ENCODE measurements around the gene DYNLL2. TPM values are rescaled to one million over a fixed set of nuclear protein-coding genes. Genes with fewer than 3 reads are reported as not detected.
"Not testable (repeated sequence)": the region's sequence is repeated elsewhere in the genome, so short reads cannot be mapped to it uniquely, and the experiment has no call there.

Gene DYNLL2
- total RNA-seq, 1 donor from 2014 or later: 79.4 TPM

DNA sequence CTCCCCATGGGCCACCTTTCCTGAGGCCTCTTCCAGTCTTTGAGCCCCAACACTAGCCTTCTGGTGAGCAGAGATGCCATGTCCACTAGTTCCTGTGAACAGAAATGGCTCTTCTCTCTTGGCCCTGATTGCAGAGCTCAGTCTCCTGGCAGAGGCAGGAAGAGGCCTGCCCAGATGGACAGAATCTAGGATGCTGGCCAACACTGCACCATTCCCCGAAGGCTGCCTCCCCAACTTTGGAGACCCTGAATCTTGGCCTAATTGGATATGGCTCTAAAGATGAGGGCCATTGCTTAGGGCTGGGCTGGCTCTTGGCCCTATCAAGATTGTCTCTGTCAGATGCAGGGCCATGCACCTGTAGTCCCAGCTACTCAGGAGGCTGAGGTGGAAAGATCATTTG, 18.0 kb upstream of the DYNLL2 start:
- intact Hi-C loops (cut with DNase I): no loop called here
- DNase-seq (ENCODE audit: low spot score): no peak

DNA sequence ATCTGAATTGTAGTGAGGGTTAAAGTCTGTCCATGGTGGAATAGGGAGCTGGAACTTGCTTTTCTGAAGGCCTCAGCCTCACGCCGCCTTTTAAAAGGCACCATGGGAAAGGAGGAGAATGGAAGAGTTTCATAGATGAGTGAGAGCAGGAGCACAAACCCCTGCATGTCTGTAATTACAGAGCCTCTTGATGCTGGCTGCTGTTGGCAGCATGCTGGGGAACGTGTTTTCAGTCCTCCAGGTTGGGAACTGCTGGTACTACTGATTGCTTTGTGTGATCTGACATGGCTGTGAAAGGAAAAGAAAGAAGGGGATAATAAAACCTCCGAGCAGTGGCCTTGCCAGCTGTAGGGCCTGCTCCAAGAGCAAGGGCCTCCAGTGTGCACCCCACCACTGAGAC, 16.8 kb upstream of the DYNLL2 start:
- intact Hi-C loops (cut with DNase I): no loop called here

DNA sequence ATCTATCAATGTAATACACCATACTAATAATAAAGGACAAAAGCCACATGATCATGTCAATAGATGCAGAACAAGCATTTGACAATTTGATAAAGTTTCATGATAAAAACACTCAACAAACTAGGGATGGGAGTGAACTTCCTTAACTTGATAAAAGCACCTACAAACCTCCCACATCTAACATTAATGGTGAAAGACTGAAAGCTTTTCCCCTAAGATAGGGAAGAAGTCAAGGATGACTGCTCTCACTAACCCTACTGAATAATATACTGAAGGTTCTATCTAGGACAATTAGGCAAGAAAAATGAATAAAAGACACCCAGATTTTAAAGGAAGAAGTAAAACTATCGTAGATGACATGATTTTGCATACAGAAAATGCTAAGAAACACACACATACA, 10.4 kb upstream of the DYNLL2 start:
- no peak for DNase-seq (ENCODE audit: low spot score)
- intact Hi-C loops (cut with DNase I): no loop called here

More for the DNA sequence above, 16.8 kb upstream of the DYNLL2 start:
- DNase-seq (ENCODE audit: low spot score): no peak

DNA sequence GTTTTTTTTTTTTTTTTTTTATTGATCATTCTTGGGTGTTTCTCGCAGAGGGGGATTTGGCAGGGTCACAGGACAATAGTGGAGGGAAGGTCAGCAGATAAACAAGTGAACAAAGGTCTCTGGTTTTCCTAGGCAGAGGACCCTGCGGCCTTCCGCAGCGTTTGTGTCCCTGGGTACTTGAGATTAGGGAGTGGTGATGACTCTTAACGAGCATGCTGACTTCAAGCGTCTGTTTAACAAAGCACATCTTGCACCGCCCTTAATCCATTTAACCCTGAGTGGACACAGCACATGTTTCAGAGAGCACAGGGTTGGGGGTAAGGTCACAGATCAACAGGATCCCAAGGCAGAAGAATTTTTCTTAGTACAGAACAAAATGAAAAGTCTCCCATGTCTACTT, 10.0 kb upstream of the DYNLL2 start:
- DNase-seq (ENCODE audit: low spot score); intact Hi-C loops (cut with DNase I): not testable (repeated sequence)

DNA sequence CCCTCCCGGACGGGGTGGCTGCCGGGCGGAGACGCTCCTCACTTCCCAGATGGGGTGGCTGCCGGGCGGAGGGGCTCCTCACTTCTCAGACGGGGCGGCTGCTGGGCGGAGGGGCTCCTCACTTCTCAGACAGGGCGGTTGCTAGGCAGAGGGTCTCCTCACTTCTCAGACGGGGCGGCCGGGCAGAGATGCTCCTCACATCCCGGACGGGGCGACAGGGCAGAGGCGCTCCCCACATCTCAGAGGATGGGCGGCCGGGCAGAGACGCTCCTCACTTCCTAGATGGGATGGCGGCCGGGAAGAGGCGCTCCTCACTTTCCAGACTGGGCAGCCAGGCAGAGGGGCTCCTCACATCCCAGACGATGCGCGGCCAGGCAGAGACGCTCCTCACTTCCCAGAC, 8.8 kb upstream of the DYNLL2 start:
- intact Hi-C loops (cut with DNase I); DNase-seq (ENCODE audit: low spot score): not testable (repeated sequence)

DNA sequence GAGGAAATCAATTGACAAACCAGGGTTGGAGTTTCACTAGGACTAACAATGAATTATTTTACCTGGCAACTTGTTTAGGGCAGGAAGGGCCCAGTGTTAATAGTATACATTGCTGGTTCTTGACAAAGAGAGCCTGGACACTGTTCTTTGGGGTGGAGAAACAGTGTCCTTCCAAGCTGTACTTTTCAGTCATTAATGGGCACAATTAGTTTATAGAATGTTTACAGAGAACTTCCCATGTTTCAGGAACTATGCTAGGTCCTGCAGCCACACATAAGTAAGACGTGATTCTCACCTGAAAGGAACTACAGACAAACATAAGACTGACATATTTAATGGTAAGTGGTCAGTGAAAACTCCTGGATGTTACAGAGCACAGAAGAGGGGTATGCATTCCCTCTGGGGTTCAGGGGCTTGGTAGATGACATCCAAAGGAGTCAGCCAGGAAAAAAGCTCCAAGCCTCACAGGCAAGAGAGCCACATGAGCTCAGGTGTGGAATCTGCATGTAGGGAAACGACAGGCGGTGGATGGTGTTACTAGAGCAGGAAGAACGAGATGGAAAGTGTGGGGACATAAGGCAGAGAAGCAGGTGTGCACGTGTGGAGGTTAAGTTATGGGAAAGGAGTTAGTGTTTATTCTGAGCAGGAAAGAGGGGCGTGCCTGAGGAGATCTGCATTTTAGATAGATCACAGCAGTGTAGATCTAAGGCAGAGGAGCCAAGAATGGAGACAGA, 3.8 kb upstream of the DYNLL2 start:
- intact Hi-C loops (cut with DNase I): loop anchor here (5.0 kb wide), 1 partner anchor 222 kb away; no protein-coding TSS in a partner anchor
- DNase-seq (ENCODE audit: low spot score): no peak

DNA sequence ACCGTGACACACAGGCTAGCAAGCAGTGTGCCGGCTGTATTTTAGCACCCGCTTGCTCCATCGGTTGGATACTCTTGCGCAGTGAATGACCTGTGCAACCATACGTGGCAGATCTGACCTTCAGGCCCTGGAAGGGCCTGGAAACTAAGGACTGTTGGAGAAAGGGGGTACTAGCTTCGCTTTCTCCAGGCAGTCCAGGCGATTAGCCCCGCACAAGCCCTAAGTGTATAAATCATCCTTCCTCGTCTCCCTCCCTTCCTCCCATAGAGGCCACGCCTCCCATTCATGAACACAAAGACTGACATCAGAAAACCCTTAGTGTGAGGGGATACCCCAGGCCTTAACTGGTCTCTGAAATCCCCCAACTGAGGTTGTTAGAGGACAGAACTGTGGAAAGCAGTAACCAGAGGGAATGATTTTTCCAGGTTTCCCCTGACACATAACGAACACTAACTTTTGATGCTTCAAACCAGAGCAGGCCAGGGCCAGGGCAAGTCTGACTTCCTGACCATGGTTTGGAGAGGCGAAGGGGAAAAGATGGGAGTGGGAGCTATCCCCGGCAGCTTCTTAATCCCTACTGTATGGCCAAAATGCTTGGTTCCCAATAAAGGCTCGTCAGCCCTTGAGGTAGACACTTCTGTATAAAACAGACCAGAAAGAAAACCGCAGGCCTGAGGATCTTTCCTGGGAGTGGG, 1.4 kb upstream of the DYNLL2 start:
- DNase-seq (ENCODE audit: low spot score): no peak
- intact Hi-C loops (cut with DNase I): loop anchor here (5.0 kb wide), 1 partner anchor 224 kb away; no protein-coding TSS in a partner anchor

DNA sequence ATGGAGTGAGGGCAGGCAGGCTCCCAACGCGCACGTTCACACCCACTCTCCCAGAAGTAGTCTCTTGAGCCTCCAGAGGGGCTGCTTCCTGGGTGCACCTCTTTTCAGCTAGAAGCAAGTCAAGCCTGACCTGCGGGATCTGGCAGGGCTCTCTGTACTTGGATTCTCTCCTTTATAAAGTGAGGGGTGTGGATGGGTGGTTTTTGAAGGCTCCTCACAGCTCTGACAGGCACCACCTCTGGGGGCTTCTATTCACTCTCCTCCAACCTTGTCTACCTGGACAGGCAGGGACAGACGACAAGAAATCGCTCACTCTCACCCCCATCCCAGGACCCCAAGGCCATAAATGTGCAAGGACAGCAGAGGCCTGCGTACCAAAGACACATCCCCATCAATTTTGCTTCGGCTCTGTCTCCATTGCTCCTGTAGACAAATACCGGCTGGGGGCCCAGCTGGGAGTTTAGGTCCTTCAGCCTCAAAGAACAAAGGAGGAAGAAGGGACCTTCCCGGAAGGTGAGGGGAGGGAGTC, 814 bp upstream of the DYNLL2 start:
- DNase-seq (ENCODE audit: low spot score): no peak
- intact Hi-C loops (cut with DNase I): loop anchor here (5.0 kb wide), 1 partner anchor 225 kb away; no protein-coding TSS in a partner anchor

DNA sequence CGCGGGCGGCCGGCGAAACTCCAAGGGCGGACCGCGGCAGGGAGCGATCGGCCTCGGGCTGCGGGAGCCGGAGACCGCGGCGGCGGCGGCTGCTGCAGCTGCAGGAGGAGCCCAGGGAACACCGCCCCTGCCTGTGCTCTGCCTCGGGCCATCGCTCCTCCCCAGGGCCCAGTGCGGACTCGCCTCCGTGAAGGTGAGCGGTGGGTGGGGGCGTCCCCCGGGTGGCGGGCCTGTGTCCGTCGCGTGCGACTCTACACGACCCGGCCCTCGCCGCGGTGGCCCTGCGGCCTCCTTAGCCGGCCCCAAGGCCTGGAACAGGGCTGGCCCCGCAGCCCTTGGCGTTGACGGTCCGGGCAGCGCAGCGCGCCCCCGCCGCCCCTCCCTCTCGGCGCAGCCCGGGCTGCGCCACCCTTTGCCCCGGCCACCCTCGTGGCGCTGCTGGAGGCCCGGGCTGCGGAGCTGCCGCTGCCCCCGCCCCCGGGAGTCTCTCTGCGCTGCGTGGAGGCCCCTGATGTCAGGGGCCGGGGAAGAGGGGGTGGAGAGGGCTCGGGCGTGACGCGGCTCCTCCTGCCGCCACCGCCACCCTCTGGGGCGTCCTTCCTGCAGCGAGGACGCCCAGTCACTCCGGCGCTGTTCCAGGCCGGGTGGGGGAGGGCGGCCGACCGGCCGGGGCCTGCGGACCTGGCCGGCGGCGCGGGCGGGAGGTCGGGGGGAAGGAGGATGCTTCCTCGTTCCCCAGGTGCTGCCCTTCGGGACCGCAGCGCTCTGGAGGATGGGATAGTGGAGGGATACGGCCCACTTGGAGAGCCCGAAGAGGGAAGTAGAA, 485 bp downstream of the DYNLL2 start:
- intact Hi-C loops (cut with DNase I): loop anchor here (1.0 to 5.0 kb wide), 2 partner anchors 76 to 226 kb away; partner anchors contain the start of gene SRSF1

DNA sequence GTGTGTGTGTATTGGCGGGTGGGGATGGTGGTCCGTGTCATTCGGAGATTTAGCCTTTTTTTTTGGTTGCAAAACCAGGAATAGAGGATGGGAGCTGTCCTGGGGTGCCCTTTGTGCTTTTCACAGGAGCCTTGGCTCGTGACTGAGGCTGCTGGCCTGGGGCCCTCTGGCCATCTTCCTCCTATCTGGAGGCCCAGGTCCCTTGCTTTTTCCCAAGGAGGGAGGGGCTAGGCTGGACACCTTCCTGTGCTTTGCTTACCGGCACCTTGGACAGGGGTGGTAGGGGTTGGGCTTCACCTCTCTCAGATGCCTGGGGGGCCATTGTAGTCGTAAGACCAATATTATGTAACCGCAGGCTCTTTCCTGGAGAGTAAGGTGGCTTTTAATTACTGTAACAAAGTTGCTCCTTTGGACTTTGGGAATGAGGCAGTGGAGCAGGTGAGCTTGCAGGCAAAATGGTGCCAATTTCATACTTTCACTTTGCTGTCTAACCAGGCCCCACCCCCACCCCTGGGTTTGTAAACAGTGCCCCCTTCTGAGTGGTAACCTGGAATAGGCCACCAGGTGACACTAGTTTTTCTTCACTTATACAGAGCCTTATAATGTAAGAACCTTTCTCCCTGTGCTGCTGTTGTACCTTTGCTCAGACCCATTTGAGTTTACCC, 1.2 kb downstream of the DYNLL2 start:
- intact Hi-C loops (cut with DNase I): loop anchor here (5.0 kb wide), 1 partner anchor 227 kb away; no protein-coding TSS in a partner anchor
- DNase-seq (ENCODE audit: low spot score): no peak

More for the DNA sequence above, 485 bp downstream of the DYNLL2 start:
- DNase-seq (ENCODE audit: low spot score): peak; percentile 85

DNA sequence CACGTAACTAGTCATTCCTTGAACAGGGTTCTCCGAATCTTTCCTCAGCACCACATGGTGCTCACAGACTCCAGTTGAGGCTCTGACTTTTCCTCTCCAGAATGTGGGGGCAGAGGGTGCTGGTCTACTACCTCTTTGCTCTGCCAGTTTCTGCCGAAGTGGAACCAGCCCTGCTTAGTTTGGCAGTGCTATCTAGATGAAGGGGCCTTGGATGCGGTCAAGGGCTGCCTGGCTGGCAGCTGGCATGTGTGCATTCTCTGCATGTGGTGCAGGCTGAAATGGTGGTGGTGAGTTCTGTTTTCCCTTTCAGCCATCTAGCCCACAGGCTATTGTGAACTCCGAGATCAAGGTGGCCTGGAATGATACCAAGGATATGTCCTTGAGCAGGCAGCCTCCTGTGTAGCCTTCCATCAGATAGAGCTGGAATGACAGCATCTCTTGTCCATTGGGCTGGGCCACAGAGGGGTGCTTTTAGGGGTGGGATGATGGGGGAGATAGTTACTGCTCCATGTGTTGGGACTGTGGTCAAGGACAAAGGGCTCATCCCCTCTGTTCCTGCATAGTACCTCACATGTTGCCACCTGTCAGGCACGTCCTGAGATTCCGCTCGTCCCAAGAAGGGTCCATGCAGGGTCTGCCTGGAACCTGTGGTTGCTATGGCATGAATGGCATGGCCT, 2.0 kb downstream of the DYNLL2 start:
- intact Hi-C loops (cut with DNase I): no loop called here
- no peak for DNase-seq (ENCODE audit: low spot score)

DNA sequence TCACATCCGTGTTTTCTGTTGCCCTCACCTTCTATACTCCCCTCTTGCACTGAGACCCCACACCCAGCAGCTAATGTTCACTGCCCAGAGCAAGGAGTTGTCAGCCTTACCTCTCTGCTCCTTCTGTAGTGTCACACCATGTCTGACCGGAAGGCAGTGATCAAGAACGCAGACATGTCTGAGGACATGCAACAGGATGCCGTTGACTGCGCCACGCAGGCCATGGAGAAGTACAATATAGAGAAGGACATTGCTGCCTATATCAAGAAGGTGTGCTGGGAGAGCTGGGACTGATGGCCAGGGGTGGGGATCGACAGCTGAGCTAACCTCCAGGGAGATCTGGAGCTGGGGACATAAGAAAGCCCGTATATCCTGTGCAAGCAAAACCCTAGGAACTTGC, 3.7 kb downstream of the DYNLL2 start:
- intact Hi-C loops (cut with DNase I): no loop called here
- DNase-seq (ENCODE audit: low spot score): no peak

DNA sequence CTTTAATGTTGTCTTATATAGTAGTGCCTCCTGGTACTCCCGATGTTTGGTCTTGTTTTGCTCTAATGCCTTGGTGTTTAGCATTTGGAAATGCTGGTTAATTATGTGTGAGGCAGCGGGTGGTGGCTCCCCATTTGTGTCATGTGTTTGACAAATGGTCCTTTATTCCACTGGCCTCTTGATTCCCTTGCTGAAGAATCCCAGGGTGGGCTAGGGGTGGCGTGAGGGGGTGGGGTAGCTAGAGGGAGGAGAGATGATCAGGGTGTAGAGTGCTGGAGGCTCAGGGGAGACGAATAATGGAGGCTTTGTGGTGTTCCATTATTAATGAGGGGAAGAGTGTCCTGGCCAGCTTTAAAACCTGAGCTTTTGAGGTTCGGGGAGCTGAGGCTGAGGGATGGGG, 5.4 kb downstream of the DYNLL2 start:
- DNase-seq (ENCODE audit: low spot score): no peak
- intact Hi-C loops (cut with DNase I): no loop called here

DNA sequence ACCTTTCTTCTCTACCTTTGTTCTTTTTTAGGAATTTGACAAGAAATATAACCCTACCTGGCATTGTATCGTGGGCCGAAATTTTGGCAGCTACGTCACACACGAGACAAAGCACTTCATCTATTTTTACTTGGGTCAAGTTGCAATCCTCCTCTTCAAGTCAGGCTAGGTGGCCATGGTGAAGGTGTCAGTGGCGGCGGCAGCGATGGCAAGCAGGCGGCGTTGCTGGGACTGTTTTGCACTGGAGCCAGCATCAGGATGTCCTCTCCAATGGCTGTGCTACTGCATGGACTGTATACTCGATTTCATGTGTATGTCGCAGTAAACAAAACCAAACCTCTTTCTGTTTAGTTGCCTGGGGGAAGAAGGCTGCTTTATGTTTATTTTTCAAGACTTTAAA, 5.9 kb downstream of the DYNLL2 start:
- intact Hi-C loops (cut with DNase I): no loop called here
- DNase-seq (ENCODE audit: low spot score): no peak

DNA sequence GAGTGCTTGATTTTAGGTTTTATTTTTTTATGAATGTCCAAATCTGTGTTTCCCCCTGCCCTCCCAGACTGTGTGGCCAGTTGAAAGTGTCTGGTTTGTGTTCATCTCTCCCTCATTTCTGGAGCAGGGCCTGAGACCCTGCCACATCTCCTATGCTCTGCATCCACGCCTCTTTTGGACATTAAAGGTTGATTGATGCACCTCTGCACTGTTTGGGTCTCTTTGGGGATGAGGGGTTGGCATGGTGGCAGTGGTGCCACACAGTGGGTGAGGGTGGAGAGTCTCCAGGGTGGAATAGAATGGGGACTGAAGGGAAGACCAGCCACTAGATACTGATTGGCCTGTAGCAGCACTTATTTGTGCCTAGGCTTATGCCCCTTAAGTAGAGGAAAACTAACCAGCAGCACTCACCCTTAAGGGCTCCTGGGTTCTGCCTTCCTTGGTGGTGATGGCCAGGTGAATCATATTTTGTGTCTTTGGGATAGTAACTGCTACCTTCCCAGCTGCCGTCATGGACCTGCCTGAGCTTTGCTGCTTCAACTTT, 7.9 kb downstream of the DYNLL2 start:
- DNase-seq (ENCODE audit: low spot score): no peak
- intact Hi-C loops (cut with DNase I): no loop called here

DNA sequence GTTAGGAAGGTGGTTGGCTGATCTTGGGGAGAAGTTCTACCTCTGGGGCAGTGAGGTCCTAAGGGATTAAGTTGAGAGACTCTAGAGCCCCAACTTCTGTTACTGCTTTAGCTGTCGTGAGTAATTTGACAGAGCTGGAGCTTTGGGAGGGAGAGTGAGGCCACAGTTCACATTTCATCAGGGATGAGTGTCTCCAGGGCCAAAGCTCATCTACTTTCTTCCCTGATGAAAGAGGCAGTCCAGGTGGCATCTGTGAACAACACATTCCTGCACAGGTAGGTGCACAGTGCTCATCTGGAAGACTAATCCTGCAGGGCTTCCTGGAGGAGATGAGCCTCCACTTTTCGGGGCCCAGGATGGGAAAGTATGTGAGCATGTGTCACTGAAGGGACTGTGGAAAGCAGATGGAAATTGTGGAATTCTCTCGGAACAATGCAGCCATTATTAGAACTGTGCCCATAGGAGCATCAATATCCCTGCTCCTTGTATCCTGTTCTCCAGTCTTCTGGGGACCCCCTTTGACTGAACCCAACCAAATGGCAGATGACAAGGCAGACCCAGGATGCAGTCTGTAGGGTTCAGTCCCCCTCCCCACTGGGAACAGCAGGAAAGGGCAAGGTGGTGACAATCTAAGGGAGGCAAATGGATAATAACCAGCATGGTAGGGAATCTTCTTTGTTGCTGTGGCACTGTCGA, 9.0 kb downstream of the DYNLL2 start:
- intact Hi-C loops (cut with DNase I): no loop called here
- DNase-seq (ENCODE audit: low spot score): no peak

DNA sequence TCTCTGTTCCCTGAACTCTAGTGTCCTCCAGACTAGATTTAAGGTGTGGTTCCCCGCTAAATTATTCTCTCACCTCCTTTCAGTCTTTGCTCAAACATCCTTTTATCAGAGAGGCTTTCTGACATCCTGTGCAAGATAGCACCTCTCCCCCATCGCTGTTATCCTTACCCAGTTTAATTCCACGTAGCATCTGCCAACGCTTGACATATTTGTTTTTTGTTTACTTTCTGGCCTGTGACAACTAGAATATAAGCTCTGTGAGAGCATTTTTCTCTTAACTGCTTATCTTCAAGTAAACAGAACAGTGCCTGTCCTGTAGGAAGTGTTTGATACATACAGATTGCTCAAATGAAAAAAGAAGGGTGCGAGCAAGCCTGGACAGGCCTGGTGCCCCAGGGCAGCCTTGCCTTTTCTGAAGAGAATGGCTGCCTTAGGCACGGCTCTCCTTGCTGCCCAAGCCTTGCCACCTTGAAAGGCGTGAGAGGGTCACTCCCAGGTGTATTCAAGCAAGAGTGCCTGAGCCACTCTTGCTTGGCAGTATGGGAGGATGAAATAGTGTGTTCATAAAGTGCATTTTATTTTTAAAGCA, 9.7 kb downstream of the DYNLL2 start:
- no peak for DNase-seq (ENCODE audit: low spot score)
- intact Hi-C loops (cut with DNase I): no loop called here

DNA sequence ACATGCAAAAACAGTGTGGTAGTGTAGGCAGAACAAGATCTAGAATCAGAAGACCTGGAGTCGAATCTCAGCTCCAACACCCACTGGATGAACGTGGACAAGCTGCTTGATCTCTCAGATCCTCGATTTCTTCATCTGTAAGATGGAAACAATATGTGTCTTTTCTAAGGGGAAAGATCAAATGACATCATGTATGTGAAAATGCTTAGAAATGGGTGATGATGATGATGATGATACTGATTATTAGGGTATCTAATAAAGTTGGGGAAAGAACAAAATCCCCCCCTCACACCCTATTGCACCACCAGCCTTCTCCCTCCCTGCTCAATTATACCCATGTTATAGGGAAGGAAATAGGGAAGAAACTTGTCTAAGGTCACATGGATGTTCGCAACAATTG, 10.9 kb downstream of the DYNLL2 start:
- DNase-seq (ENCODE audit: low spot score): no peak
- intact Hi-C loops (cut with DNase I): no loop called here

Data from cardiac septum (tissue), 1 donor.